Gastrocnemius medialis (tissue), 4 donors: ENCODE results near the gene ETS2.

Source experiments
- CTCF ChIP-seq, 5 experiments: fragments of 450-650 bp in 3 of 5; fragments of 200-600 bp in 2 of 5; sonication (generic) in 2 of 5; IDR thresholded peaks in 4 of 5; conservative IDR thresholded peaks in 1 of 5; 1 replicate in 4 of 5; 2 replicates in 1 of 5; pipeline ENCODE4 v1.5.1; 2016 to 2019; ENCODE audit warnings: antibody characterized with exemption in 5 of 5, mild to moderate bottlenecking in 3 of 5, moderate library complexity in 3 of 5
- POLR2A ChIP-seq, 2 donors: fragments of 450-650 bp; IDR thresholded peaks; one replicate each; pipeline ENCODE4 v1.6.1; 2017; ENCODE audit warnings: antibody characterized with exemption in 2 of 2, mild to moderate bottlenecking in 2 of 2, moderate library complexity in 2 of 2

GRCh38 chr21:38798481-38798882, 7.2 kb upstream of the ETS2 start:
- TF ChIP-seq CTCF (IDR thresholded peaks at IDR 0.05 in 4 of 5, conservative IDR thresholded peaks at IDR 0.05 in 1 of 5): no peak
- TF ChIP-seq POLR2A (IDR thresholded peaks at IDR 0.05): no peak
